NT2/D1 (cell line): ENCODE results near the gene FPGT.
"Not testable (repeated sequence)": the region's sequence is repeated elsewhere in the genome, so short reads cannot be mapped to it uniquely, and the experiment has no call there.

ENCODE experiments used
- DNase-seq: peaks from one replicate; pipeline ENCODE4 v3.0.0-alpha.2; 2011; ENCODE audit warnings: low read depth, low spot score
- H3K27me3 ChIP-seq: 2 replicates; pipeline ENCODE4 v1.6.0; 2011; ENCODE audit warnings: mild to moderate bottlenecking; ENCODE audit not compliant: insufficient read length, insufficient read depth
- H3K36me3 ChIP-seq: 2 replicates; pipeline ENCODE4 v1.6.1; 2011; ENCODE audit warnings: mild to moderate bottlenecking, low read length, mixed read lengths; ENCODE audit not compliant: insufficient read depth, insufficient read length
- H3K4me1 ChIP-seq: 2 replicates; pipeline ENCODE4 v1.5.1; 2011; ENCODE audit not compliant: insufficient read depth, insufficient read length
- H3K4me3 ChIP-seq: 2 replicates; pipeline ENCODE4 v1.5.1; 2011; ENCODE audit warnings: low read depth; ENCODE audit not compliant: insufficient read length
- H3K9ac ChIP-seq: 2 replicates; pipeline ENCODE4 v1.6.0; 2011; ENCODE audit warnings: low read depth; ENCODE audit not compliant: insufficient read length
- H3K9me3 ChIP-seq: 2 replicates; pipeline ENCODE4 v1.5.1; 2011; ENCODE audit warnings: mild to moderate bottlenecking, low read length; ENCODE audit not compliant: insufficient read depth
- SUZ12 ChIP-seq: IDR thresholded peaks from 2 replicates; pipeline ENCODE4 v1.6.1; 2011; ENCODE audit not compliant: insufficient read length, insufficient read depth; ENCODE audit errors: extremely low read depth
- YY1 ChIP-seq: IDR thresholded peaks from 2 replicates; pipeline ENCODE4 v1.6.1; 2011; ENCODE audit not compliant: insufficient read length, insufficient read depth
- ZNF274 ChIP-seq: IDR thresholded peaks from 2 replicates; pipeline ENCODE4 v1.6.1; 2011; ENCODE audit warnings: mild to moderate bottlenecking, low read depth, low read length

FPGT gene

GRCh38 chr1:74237035-74237434 is 39.0 kb downstream of the FPGT start:
- Histone ChIP-seq H3K4me1 (no peaks in the 10 kb centered on the region), H3K9ac (no peak overlapping the region), H3K4me3 (no peak overlapping the region), H3K27me3 (no peaks in the 10 kb centered on the region), H3K9me3 (no peaks in the 10 kb centered on the region), H3K36me3 (no peaks in the 10 kb centered on the region)
- DNase-seq = no peak
- no peak for TF ChIP-seq YY1
- TF ChIP-seq SUZ12 = no peak
- TF ChIP-seq ZNF274 = no peak

DNA sequence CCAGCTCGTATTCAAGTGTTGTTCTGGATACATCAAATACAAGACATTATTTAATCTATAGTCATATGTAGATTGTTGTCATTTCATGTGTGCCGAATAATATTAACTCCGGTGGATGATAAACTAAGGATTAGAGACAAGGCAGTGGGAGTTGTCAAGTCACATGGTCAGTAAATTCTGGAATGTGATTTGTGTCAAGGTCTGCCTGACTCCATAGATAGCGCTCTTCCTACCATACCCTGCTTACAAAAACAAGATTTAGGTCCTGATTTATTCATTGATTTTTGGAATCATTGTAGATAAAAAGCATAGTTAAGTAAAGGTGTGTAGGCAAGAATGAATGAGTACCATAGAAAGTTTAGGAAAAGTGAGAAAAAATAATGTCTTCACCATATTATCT is 39.7 kb downstream of the FPGT start:
- H3K36me3 ChIP-seq = no peaks in the 10 kb centered on the region
- no peaks in the 10 kb centered on the region for H3K9me3 ChIP-seq
- TF ChIP-seq YY1 (no peak), ZNF274 (no peak), SUZ12 (no peak)
- no peaks in the 10 kb centered on the region for H3K4me1 ChIP-seq
- H3K9ac ChIP-seq = no peak overlapping the region
- peaks cover 2% of the 10 kb centered on the region for H3K27me3 ChIP-seq
- no peak overlapping the region for H3K4me3 ChIP-seq
- DNase-seq = no peak

- no peak overlapping the region for H3K9ac ChIP-seq
- H3K4me3 ChIP-seq = no peak overlapping the region
- TF ChIP-seq YY1 = no peak
- TF ChIP-seq ZNF274 = no peak
- TF ChIP-seq SUZ12 = no peak
- H3K4me1 ChIP-seq = no peaks in the 10 kb centered on the region
- peak; percentile 87 for DNase-seq
- peaks cover 24% of the 10 kb centered on the region for H3K9me3 ChIP-seq
- no peaks in the 10 kb centered on the region for H3K36me3 ChIP-seq
- peaks cover 18% of the 10 kb centered on the region for H3K27me3 ChIP-seq
Measured at GRCh38 chr1:74245168-74245772, 47.2 kb downstream of the FPGT start.

- Histone ChIP-seq H3K4me3 (no peak overlapping the region), H3K9me3 (peaks cover 24% of the 10 kb centered on the region), H3K4me1 (no peaks in the 10 kb centered on the region), H3K9ac (no peak overlapping the region), H3K36me3 (no peaks in the 10 kb centered on the region), H3K27me3 (peaks cover 18% of the 10 kb centered on the region)
- TF ChIP-seq ZNF274 (no peak), SUZ12 (no peak), YY1 (no peak)
- DNase-seq = no peak
Measured at GRCh38 chr1:74246315-74246714, 48.3 kb downstream of the FPGT start.

GRCh38 chr1:74247881-74248528 is 50.0 kb downstream of the FPGT start:
- TF ChIP-seq SUZ12 = no peak
- TF ChIP-seq ZNF274 = no peak
- TF ChIP-seq YY1 = no peak
- no peaks in the 10 kb centered on the region for H3K4me1 ChIP-seq
- peaks cover 24% of the 10 kb centered on the region for H3K9me3 ChIP-seq
- no peak overlapping the region for H3K4me3 ChIP-seq
- DNase-seq = no peak
- H3K27me3 ChIP-seq = peaks cover 14% of the 10 kb centered on the region
- H3K36me3 ChIP-seq = no peaks in the 10 kb centered on the region
- no peak overlapping the region for H3K9ac ChIP-seq

DNA sequence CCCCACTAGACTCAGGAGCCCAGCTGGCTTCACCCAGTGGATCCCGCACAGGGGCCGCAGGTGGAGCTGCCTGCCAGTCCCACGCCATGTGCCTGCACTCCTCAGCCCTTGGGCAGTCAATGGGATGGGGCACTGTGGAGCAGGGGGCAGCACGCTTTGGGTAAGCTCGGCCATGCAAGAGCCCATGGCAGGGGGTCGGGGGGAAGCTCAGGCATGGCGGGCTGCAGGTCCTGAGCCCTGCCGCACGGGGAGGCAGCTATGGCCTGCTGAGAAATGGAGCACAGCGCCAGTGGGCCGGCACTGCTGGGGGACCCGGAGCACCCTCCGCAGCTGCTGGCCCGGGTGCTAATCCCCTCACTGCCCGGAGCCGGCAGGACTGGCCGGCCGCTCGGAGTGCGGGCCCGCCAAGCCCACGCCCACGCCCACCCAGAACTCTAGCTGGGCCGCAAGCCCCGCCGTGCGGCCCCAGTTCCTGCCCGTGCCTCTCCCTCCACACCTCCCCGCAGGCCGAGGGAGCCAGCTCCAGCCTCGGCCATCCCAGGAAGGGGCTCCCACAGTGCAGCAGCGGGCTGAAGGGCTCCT is 55.3 kb downstream of the FPGT start:
- H3K4me3 ChIP-seq, H3K36me3 ChIP-seq, H3K9ac ChIP-seq, DNase-seq, H3K4me1 ChIP-seq, H3K27me3 ChIP-seq: not testable (repeated sequence)
- H3K9me3 ChIP-seq = peaks cover 19% of the 10 kb centered on the region
